ENCODE measurements around the gene CCL19.

Gene CCL19

DNA sequence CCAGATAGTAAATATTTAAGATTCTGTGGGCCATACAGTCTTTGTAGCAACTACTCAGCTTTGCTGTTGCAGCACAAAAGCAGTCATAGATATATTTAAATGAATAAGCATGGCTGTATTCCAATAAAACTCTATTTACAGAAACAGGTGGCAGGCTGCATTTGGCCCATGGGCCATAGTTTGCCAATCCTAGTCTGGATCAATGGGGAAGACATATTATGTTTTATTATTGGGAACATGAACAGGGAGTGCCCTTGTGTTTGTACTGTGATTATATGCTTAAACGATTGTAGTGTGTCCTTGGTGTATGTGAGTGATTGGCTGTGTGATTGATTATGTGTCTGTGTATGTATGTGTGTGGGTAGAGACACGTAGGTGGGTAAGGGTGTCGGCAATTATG, 16.6 kb downstream of the CCL19 start:
- Histone ChIP-seq H3K36me3 (ENCODE audit: low read depth) (no peaks in the 10 kb centered on the region), H3K27ac (ENCODE audit: poor library complexity, severe bottlenecking) (no peak overlapping the region), H3K4me3 (ENCODE audit: severe bottlenecking) (no peak overlapping the region), H3K4me1 (ENCODE audit: insufficient read depth, poor library complexity, severe bottlenecking) (no peaks in the 10 kb centered on the region), H3K27me3 (ENCODE audit: insufficient read depth, poor library complexity, severe bottlenecking) (no peaks in the 10 kb centered on the region), H3K9me3 (ENCODE audit: severe bottlenecking) (no peaks in the 10 kb centered on the region)
- no peak for DNase-seq (ENCODE audit: low spot score)
- no peak for ATAC-seq (ENCODE audit: low read depth)
- TF ChIP-seq, protein P1, sequence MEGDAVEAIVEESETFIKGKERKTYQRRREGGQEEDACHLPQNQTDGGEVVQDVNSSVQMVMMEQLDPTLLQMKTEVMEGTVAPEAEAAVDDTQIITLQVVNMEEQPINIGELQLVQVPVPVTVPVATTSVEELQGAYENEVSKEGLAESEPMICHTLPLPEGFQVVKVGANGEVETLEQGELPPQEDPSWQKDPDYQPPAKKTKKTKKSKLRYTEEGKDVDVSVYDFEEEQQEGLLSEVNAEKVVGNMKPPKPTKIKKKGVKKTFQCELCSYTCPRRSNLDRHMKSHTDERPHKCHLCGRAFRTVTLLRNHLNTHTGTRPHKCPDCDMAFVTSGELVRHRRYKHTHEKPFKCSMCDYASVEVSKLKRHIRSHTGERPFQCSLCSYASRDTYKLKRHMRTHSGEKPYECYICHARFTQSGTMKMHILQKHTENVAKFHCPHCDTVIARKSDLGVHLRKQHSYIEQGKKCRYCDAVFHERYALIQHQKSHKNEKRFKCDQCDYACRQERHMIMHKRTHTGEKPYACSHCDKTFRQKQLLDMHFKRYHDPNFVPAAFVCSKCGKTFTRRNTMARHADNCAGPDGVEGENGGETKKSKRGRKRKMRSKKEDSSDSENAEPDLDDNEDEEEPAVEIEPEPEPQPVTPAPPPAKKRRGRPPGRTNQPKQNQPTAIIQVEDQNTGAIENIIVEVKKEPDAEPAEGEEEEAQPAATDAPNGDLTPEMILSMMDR (IDR thresholded peaks at IDR 0.05; ENCODE audit: poor library complexity, severe bottlenecking), result no peak

DNA sequence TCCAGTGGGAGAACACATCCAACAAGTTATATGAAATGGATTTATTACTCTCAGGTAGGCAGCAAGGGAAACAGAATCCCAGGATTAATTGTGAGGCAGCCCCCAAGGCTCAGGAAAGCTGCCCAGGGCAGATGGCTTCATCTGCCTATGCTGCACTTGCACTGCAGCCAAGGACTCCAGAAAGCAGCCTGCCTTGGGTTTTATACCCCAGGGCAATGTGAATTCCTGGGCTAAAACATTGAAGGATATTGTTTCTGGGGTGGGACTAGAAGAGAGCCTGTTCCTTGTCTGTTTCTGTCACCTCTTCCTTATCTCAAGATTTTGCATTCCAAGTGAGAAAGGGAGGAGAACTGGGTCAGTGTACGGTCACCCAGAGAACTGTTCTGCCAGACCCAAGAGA, 19.8 kb downstream of the CCL19 start:
- H3K9me3 ChIP-seq (ENCODE audit: severe bottlenecking), result no peaks in the 10 kb centered on the region
- H3K4me3 ChIP-seq (ENCODE audit: severe bottlenecking), result no peak overlapping the region
- ATAC-seq (ENCODE audit: low read depth) (no peak), DNase-seq (ENCODE audit: low spot score) (no peak)
- H3K27me3 ChIP-seq (ENCODE audit: insufficient read depth, poor library complexity, severe bottlenecking), result no peaks in the 10 kb centered on the region
- H3K36me3 ChIP-seq (ENCODE audit: low read depth), result no peaks in the 10 kb centered on the region
- no peak overlapping the region for H3K27ac ChIP-seq (ENCODE audit: poor library complexity, severe bottlenecking)
- H3K4me1 ChIP-seq (ENCODE audit: insufficient read depth, poor library complexity, severe bottlenecking), result no peaks in the 10 kb centered on the region
- TF ChIP-seq, protein P1 (IDR thresholded peaks at IDR 0.05; ENCODE audit: poor library complexity, severe bottlenecking), result no peak

DNA sequence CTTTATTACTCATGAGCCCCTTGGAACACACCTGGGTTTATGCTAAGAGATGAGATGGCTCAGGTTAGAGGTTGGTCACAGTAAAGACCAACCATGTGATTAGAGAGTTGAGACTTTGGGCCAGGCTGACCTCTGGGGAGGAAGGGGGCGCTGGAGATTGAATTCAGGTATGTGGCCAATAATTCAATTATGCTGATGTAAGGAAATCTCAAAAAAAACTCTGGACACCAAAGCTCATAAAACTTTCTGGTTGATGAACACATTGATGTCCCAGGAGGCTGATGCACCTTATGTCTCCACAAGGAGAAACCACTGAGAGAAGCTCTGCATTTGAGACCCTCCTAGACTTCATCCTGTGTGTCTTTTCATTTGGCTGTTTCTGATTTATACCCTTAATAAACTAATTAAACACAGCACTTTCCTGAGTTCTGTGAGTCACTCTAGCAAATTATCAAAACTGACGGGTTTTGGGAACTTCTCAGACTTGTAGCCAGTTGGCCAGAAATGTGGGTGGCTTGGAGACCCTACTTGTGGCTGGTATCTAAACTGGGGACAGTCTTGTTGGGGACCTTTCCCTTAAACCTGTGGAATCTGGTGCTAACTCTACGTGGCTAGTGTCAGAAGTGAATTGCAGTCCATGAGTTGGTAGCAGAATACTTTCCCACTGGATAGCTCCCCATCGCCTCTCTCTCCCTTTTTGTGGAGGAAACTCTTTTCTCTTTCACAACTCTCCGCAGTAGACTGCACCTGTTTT, 21.1 kb downstream of the CCL19 start:
- H3K4me3 ChIP-seq (ENCODE audit: severe bottlenecking), result no peak overlapping the region
- TF ChIP-seq, protein P1 (IDR thresholded peaks at IDR 0.05; ENCODE audit: poor library complexity, severe bottlenecking), result no peak
- no peaks in the 10 kb centered on the region for H3K4me1 ChIP-seq (ENCODE audit: insufficient read depth, poor library complexity, severe bottlenecking)
- no peaks in the 10 kb centered on the region for H3K27me3 ChIP-seq (ENCODE audit: insufficient read depth, poor library complexity, severe bottlenecking)
- DNase-seq (ENCODE audit: low spot score), result no peak
- no peak overlapping the region for H3K27ac ChIP-seq (ENCODE audit: poor library complexity, severe bottlenecking)
- no peaks in the 10 kb centered on the region for H3K36me3 ChIP-seq (ENCODE audit: low read depth)
- no peak for ATAC-seq (ENCODE audit: low read depth)
- H3K9me3 ChIP-seq (ENCODE audit: severe bottlenecking), result no peaks in the 10 kb centered on the region

DNA sequence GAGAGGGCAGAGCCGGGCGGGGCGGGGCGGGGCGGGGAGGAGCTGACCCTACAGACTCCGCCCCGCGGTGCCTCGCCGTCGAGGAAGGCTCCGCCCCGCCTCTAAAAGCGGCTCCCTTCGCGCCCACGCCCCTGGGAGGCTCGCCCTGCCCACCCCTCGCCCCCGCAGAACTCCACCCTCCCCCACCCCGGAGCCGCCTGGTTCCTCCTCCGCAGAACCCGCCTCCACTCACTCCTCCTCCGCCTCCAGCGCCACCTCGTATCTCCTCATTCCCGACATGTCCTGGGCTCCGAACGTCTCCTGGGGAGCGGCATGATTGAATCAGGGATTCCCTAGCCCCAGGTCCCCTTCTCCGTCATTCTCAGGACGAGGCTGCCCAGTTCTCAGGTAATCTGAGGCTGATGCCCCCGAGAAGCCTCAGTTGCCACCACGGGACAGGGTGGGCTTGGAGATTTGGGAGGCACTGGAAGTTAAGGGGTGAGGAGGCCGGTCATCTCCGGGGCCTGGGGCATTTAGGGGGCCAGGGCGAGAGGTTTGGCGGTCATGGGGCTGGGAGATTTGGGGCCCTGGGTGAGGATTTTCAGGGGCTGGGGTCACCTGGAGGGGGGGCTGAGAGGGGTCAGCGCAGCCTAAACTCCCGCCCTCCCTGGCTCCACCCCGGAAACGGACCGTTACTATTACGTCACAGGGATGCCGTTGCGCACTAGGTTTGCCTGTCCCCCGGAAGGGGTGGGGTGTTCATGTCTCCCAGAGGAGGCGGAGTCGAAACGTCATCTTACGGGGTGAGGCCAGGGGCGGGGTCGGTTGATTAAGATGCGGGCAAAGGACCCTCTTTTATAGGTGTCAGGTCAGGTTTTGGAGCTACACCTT, 25.5 kb downstream of the CCL19 start:
- Histone ChIP-seq H3K36me3 (ENCODE audit: low read depth) (no peaks in the 10 kb centered on the region), H3K27ac (ENCODE audit: poor library complexity, severe bottlenecking) (peak overlapping the region; percentile 78), H3K4me1 (ENCODE audit: insufficient read depth, poor library complexity, severe bottlenecking) (peaks cover 10% of the 10 kb centered on the region), H3K27me3 (ENCODE audit: insufficient read depth, poor library complexity, severe bottlenecking) (no peaks in the 10 kb centered on the region), H3K9me3 (ENCODE audit: severe bottlenecking) (no peaks in the 10 kb centered on the region), H3K4me3 (ENCODE audit: severe bottlenecking) (peak overlapping the region; percentile 73)
- DNase-seq (ENCODE audit: low spot score), result peak; percentile 95
- ATAC-seq (ENCODE audit: low read depth), result peak; percentile 78
- TF ChIP-seq, protein P1 (IDR thresholded peaks at IDR 0.05; ENCODE audit: poor library complexity, severe bottlenecking), result no peak

Measured in RWPE2 (cell line).